VCaP (cell line): ENCODE results near the gene SMAD6.

Experiments
- H3K27ac ChIP-seq: fragments of 450-650 bp; 2 replicates; pipeline ENCODE4 v1.5.1; 2017
- TF ChIP-seq, protein P1 (sequence below): fragments of 450-650 bp; conservative IDR thresholded peaks from 2 replicates; pipeline ENCODE4 v1.5.1; 2017; ENCODE audit warnings: mild to moderate bottlenecking, moderate library complexity

Gene SMAD6

DNA sequence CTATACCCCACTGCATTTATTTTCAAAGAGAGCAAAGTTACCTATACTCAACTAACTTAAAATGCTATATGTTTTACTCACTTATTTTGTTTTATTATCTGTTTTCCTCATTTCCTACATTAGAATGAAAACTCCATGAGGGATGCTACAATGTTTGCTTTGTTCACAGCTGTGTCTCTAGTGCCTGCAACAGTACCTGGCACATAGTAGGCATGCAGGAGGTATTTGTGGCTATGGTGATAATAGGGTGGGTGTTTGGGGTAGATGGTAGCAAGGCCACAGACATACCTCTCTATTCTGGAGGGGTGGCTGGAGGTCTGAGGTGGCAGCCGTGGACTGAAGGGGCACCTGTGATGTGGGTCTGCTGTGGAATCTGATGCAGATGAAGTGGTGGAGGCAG is 24.7 kb upstream of the SMAD6 start:
- H3K27ac ChIP-seq: no peak overlapping the region
- TF ChIP-seq, protein P1, sequence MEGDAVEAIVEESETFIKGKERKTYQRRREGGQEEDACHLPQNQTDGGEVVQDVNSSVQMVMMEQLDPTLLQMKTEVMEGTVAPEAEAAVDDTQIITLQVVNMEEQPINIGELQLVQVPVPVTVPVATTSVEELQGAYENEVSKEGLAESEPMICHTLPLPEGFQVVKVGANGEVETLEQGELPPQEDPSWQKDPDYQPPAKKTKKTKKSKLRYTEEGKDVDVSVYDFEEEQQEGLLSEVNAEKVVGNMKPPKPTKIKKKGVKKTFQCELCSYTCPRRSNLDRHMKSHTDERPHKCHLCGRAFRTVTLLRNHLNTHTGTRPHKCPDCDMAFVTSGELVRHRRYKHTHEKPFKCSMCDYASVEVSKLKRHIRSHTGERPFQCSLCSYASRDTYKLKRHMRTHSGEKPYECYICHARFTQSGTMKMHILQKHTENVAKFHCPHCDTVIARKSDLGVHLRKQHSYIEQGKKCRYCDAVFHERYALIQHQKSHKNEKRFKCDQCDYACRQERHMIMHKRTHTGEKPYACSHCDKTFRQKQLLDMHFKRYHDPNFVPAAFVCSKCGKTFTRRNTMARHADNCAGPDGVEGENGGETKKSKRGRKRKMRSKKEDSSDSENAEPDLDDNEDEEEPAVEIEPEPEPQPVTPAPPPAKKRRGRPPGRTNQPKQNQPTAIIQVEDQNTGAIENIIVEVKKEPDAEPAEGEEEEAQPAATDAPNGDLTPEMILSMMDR: no peak

DNA sequence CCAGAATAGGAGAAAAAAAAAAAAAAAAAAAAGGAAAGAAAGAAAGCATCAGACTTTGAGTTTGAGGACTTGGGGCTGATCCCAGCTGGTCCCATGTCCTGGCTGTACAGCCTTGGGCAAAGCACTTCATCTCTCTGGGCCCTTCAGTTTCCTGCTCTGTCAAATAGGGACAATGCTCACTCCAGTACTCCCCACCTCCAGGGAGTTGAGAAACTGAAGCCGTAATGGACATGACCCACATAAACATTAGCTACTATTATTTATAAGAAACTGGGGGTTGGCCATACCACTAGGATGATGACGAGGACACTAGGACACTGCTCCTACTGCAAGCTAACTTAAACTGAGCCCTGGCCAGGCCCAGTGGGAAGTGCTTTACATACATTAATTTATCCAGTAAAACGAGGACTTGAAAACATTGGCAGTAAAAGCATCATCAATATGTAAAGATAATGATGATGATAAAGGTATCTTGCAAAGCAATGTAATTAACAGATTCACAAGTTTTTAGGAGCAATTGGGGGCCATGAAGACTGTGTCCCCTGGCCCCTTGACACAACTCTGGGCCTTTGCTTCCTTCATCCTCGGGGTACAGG is 22.9 kb upstream of the SMAD6 start:
- TF ChIP-seq, protein P1: no peak
- no peak overlapping the region for H3K27ac ChIP-seq

DNA sequence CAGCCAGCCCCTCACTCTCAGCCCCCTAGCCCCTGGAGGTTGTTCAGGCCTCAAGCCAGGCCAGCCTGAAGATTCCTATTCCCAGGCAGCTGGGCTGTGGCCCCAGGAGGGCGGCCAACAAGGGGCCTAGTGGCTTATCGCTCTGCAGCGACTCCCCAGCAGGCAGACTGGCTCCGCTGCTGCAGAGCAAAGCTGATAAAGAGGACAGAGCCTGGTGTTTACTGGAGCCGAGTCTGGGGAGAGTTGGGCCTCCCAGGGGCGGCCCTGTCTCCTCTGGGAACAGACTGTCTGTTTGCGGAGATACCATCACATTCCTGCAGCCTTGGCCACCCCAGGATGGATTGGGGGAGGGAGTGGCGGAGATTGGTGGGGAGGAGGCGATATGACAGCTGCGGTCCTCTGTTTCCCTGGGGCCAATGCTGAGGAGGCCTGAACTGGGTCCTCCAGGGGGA is 22.4 kb upstream of the SMAD6 start:
- TF ChIP-seq, protein P1: no peak
- H3K27ac ChIP-seq: no peak overlapping the region

DNA sequence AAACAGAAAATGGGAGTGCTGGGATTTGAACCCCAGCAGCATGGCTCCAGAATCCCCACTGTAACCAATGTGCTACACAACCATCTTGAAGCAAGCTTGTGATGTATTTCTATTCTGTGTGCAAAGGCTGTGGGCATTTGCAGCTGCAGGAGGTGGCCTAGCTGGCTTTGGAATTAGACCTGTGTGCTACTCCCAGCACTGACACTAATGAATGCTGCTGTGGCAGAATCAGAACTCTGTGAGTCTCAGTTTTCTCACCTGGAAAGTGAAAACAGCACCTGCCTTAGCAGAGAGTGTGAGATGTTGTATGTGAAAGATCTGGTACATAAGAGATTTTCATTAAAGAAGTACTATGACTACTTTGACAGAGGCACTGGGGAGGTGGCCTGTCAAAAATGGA is 21.5 kb upstream of the SMAD6 start:
- TF ChIP-seq, protein P1: no peak
- no peak overlapping the region for H3K27ac ChIP-seq

DNA sequence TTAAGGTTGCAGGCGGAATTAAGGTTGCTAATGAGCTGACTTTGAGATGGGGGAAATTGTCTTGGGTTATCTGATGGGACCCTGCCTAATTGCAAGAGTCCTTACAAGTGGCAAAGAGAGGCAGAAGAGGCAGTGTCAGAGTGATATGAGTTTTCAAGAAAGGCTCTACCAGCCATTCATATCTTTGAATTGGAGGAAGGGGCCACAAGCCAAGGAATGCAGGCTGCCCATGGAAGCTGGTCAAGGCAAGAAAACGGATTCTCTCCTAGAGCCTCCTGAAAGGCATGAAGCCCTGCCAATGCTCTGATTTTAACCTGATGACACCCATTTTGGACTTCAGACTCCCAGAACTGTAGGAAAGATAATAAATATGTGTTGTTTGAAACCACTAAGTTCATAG is 20.6 kb upstream of the SMAD6 start:
- no peak overlapping the region for H3K27ac ChIP-seq
- TF ChIP-seq, protein P1: no peak

DNA sequence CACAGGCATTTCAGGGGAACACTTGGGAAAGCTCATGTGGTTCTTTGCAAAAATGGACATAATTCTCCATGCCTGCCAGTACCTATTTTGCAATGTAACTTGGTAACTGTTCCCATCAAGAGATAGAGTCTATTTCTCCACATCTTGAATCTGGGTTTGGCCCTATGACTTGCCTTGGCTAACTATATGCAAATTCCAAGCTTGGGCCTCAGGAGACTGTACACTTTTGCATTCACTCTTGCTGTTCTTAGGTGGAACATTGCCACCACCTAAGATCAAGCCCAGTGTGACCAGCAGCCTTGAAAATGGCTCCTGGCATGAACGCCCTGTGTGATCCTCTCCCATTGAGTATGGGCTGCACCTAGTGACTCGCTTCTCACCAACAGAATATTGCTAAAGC is 19.8 kb upstream of the SMAD6 start:
- TF ChIP-seq, protein P1: no peak
- H3K27ac ChIP-seq: no peak overlapping the region

DNA sequence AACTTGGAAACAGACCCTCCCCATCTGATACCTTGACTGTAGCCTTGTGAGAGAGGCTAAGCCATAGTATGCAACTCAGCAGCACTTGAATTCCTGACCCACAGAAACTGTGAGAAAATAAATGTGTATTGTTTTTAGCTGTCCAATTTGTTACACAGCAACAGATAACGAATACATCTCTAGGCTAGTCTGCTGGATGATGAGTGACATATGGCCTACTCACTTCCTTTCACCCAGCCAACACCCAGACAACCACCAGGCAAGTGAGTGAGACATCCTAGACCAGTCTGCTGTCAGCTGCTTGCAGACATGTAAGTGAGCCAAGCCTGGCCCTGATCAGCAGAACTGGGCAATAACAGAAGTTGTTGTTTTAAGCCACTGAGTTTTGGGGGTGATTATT is 19.2 kb upstream of the SMAD6 start:
- no peak overlapping the region for H3K27ac ChIP-seq
- TF ChIP-seq, protein P1: no peak
